ENCODE measurements around the gene SLC6A19. TPM values are rescaled to one million over a fixed set of nuclear protein-coding genes. Genes with fewer than 3 reads are reported as not detected.

The SLC6A19 gene
- total and polyA plus RNA-seq, 10 of the 15 experiments (the other 5 are each of a cell fraction or from before 2014, with no cell fraction given) = 0.01 to 0.03 TPM; not detected in 8

DNA sequence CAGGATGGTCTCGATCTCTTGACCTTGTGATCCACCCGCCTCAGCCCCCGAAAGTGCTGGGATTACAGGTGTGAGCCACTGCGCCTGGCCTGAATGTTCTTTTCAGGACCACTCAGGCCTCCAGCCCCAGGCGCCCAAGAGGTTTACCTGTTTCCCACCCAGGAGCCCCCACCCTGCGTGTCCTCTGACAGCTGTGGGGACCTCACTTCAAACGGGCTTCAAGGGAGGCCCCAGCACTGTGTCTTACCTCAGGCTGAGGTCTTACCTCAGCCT lies 19.1 kb upstream of the SLC6A19 start:
- ATAC-seq = no peak
- H3K9me3 ChIP-seq (replicated peaks; ENCODE audit: control insufficient read depth, insufficient read depth, low read length) = no peaks in the 10 kb centered on the region
- intact Hi-C loops (cut with micrococcal nuclease; ENCODE audit: unreplicated experiment) (no loop called here), in situ Hi-C loops (cut with MboI) (no loop called here)
- H3K27me3 ChIP-seq (replicated peaks in 1 of 2; ENCODE audit: control insufficient read depth in 2 of 2, insufficient read depth in 2 of 2, low read length in 1 of 2) = no peaks in the 10 kb centered on the region; a peak in 1 of 4 replicates
- FAIRE-seq = no peak
- TF ChIP-seq KAT2A (conservative IDR thresholded peaks at IDR 0.05; ENCODE audit: control insufficient read depth, low read depth, low read length) (no peak), SP1 (IDR thresholded peaks at IDR 0.05; ENCODE audit: low read depth, low read length) (no peak), BHLHE40 (IDR thresholded peaks at IDR 0.05; ENCODE audit: borderline replicate concordance in 1 of 2, low read depth in 2 of 2, low read length in 1 of 2) (no peak), SREBF2 (IDR thresholded peaks at IDR 0.05; ENCODE audit: low read length) (no peak), ZZZ3 (IDR thresholded peaks at IDR 0.05; ENCODE audit: control insufficient read depth, insufficient read length, low read depth) (no peak), TBL1XR1 (IDR thresholded peaks at IDR 0.05; ENCODE audit: low read depth, low read length) (no peak), POLR2AphosphoS2 (IDR thresholded peaks at IDR 0.05; ENCODE audit: low read depth, low read length) (no peak), YBX1 (IDR thresholded peaks at IDR 0.05) (no peak)
- TF ChIP-seq, protein P1, sequence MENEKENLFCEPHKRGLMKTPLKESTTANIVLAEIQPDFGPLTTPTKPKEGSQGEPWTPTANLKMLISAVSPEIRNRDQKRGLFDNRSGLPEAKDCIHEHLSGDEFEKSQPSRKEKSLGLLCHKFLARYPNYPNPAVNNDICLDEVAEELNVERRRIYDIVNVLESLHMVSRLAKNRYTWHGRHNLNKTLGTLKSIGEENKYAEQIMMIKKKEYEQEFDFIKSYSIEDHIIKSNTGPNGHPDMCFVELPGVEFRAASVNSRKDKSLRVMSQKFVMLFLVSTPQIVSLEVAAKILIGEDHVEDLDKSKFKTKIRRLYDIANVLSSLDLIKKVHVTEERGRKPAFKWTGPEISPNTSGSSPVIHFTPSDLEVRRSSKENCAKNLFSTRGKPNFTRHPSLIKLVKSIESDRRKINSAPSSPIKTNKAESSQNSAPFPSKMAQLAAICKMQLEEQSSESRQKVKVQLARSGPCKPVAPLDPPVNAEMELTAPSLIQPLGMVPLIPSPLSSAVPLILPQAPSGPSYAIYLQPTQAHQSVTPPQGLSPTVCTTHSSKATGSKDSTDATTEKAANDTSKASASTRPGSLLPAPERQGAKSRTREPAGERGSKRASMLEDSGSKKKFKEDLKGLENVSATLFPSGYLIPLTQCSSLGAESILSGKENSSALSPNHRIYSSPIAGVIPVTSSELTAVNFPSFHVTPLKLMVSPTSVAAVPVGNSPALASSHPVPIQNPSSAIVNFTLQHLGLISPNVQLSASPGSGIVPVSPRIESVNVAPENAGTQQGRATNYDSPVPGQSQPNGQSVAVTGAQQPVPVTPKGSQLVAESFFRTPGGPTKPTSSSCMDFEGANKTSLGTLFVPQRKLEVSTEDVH (IDR thresholded peaks at IDR 0.05; ENCODE audit: low read depth, partially characterized antibody) = no peak
- TF ChIP-seq, protein P2, sequence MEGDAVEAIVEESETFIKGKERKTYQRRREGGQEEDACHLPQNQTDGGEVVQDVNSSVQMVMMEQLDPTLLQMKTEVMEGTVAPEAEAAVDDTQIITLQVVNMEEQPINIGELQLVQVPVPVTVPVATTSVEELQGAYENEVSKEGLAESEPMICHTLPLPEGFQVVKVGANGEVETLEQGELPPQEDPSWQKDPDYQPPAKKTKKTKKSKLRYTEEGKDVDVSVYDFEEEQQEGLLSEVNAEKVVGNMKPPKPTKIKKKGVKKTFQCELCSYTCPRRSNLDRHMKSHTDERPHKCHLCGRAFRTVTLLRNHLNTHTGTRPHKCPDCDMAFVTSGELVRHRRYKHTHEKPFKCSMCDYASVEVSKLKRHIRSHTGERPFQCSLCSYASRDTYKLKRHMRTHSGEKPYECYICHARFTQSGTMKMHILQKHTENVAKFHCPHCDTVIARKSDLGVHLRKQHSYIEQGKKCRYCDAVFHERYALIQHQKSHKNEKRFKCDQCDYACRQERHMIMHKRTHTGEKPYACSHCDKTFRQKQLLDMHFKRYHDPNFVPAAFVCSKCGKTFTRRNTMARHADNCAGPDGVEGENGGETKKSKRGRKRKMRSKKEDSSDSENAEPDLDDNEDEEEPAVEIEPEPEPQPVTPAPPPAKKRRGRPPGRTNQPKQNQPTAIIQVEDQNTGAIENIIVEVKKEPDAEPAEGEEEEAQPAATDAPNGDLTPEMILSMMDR (IDR thresholded peaks at IDR 0.05 in 2 of 3, conservative IDR thresholded peaks at IDR 0.05 in 1 of 3; ENCODE audit: control insufficient read depth in 2 of 3, extremely low read depth in 1 of 3, insufficient read depth in 1 of 3, low read depth in 3 of 3, low read length in 3 of 3) = no peak
- TF ChIP-seq, protein P3, sequence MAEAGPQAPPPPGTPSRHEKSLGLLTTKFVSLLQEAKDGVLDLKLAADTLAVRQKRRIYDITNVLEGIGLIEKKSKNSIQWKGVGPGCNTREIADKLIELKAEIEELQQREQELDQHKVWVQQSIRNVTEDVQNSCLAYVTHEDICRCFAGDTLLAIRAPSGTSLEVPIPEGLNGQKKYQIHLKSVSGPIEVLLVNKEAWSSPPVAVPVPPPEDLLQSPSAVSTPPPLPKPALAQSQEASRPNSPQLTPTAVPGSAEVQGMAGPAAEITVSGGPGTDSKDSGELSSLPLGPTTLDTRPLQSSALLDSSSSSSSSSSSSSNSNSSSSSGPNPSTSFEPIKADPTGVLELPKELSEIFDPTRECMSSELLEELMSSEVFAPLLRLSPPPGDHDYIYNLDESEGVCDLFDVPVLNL (IDR thresholded peaks at IDR 0.05; ENCODE audit: low read depth, low read length) = no peak
- TF ChIP-seq, protein P4, sequence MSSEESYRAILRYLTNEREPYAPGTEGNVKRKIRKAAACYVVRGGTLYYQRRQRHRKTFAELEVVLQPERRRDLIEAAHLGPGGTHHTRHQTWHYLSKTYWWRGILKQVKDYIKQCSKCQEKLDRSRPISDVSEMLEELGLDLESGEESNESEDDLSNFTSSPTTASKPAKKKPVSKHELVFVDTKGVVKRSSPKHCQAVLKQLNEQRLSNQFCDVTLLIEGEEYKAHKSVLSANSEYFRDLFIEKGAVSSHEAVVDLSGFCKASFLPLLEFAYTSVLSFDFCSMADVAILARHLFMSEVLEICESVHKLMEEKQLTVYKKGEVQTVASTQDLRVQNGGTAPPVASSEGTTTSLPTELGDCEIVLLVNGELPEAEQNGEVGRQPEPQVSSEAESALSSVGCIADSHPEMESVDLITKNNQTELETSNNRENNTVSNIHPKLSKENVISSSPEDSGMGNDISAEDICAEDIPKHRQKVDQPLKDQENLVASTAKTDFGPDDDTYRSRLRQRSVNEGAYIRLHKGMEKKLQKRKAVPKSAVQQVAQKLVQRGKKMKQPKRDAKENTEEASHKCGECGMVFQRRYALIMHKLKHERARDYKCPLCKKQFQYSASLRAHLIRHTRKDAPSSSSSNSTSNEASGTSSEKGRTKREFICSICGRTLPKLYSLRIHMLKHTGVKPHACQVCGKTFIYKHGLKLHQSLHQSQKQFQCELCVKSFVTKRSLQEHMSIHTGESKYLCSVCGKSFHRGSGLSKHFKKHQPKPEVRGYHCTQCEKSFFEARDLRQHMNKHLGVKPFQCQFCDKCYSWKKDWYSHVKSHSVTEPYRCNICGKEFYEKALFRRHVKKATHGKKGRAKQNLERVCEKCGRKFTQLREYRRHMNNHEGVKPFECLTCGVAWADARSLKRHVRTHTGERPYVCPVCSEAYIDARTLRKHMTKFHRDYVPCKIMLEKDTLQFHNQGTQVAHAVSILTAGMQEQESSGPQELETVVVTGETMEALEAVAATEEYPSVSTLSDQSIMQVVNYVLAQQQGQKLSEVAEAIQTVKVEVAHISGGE (CRISPR knock-in tag; IDR thresholded peaks at IDR 0.05) = no peak
- H3K79me2 ChIP-seq (ENCODE audit: control insufficient read depth, insufficient read depth, low read length) = no peaks in the 10 kb centered on the region
- no peak overlapping the region for H3K4me3 ChIP-seq
- ChIA-PET CTCF (interaction anchor here (1.4 kb wide), 1 partner anchor 8 kb away, joined by 8 read pairs; no protein-coding TSS in a partner anchor), SMC1A (ENCODE audit: uncharacterized antibody, unreplicated experiment) (no interaction called here), POLR2A (no interaction called here), RAD21 (ENCODE audit: unreplicated experiment) (no interaction called here)
- no peak overlapping the region for H3K4me2 ChIP-seq (ENCODE audit: control insufficient read depth, insufficient read depth)
- H3K36me3 ChIP-seq (ENCODE audit: control insufficient read depth in 2 of 2, insufficient read depth in 2 of 2, low read length in 1 of 2) = no peaks in the 10 kb centered on the region
- no TSS peak for BruUV-seq (replicated peaks)
- H4K20me1 ChIP-seq (ENCODE audit: control insufficient read depth, insufficient read depth) = no peaks in the 10 kb centered on the region
- H3K27ac ChIP-seq (ENCODE audit: control insufficient read depth, insufficient read depth) = no peak overlapping the region
- no peak for DNase-seq (ENCODE audit: low read depth, low spot score)
- H3K4me1 ChIP-seq (ENCODE audit: control insufficient read depth, insufficient read depth, low read length) = no peaks in the 10 kb centered on the region
- H2AFZ ChIP-seq (ENCODE audit: control insufficient read depth, low read depth, low read length) = no peak overlapping the region
- no peak overlapping the region for H3K9ac ChIP-seq (ENCODE audit: control insufficient read depth, insufficient read depth, low read length)
- WGBS (ENCODE audit: insufficient coverage, insufficient replicate concordance, low lambda C conversion rate, missing lambda C conversion rate) = 36% methylated on average over 5 of the region's 7 CpGs

Data from GM12878 (cell line).